ENCODE measurements around the gene LOXL4.

GRCh38 chr10:98273057-98273850 is 5.3 kb upstream of the LOXL4 start:
- TF ChIP-seq FOSL1 (IDR thresholded peaks at IDR 0.05; ENCODE audit: low read depth) (no peak), POLR2A (IDR thresholded peaks at IDR 0.05; ENCODE audit: borderline replicate concordance, extremely low read depth, insufficient read depth, insufficient read length) (no peak)
